Kidney capillary endothelial cell (primary cell): ENCODE measurements around the gene MAD1L1.
A peak's percentile ranks its signal among the peaks of the same experiment; 100 is the strongest.

Experiments
- DNase-seq: peaks from one replicate; pipeline ENCODE4 v3.0.0-alpha.2; 2018; ENCODE audit warnings: low spot score

Gene MAD1L1

GRCh38 chr7:2115760-2116447, 116.8 kb downstream of the MAD1L1 start:
- DNase-seq: no peak

- no peak for DNase-seq
These were observed 117.6 kb downstream of the MAD1L1 start for GRCh38 chr7:2114926-2115759.

GRCh38 chr7:2114052-2114451, 118.7 kb downstream of the MAD1L1 start:
- no peak for DNase-seq

GRCh38 chr7:2112261-2113198, 120.2 kb downstream of the MAD1L1 start:
- DNase-seq: peak; percentile 37

- no peak for DNase-seq
These were observed 121.2 kb downstream of the MAD1L1 start for GRCh38 chr7:2111568-2111967.

GRCh38 chr7:2110610-2111396, 121.9 kb downstream of the MAD1L1 start:
- no peak for DNase-seq

GRCh38 chr7:2109936-2110609, 122.7 kb downstream of the MAD1L1 start:
- peak; percentile 100 for DNase-seq

- DNase-seq: no peak
These were observed 123.4 kb downstream of the MAD1L1 start for GRCh38 chr7:2109251-2109872.

- DNase-seq: no peak
These were observed 124.1 kb downstream of the MAD1L1 start for GRCh38 chr7:2108501-2109250.

GRCh38 chr7:2108071-2108455, 124.7 kb downstream of the MAD1L1 start:
- DNase-seq: no peak

- peak; percentile 53 for DNase-seq
These were observed 125.2 kb downstream of the MAD1L1 start for GRCh38 chr7:2107386-2108070.

- peak; percentile 71 for DNase-seq
These were observed 125.8 kb downstream of the MAD1L1 start for GRCh38 chr7:2106924-2107323.

- no peak for DNase-seq
These were observed 126.3 kb downstream of the MAD1L1 start for GRCh38 chr7:2106440-2106839.

- DNase-seq: no peak
These were observed 126.8 kb downstream of the MAD1L1 start for GRCh38 chr7:2105917-2106316.

GRCh38 chr7:2105280-2105679, 127.5 kb downstream of the MAD1L1 start:
- no peak for DNase-seq

GRCh38 chr7:2104716-2105115, 128.0 kb downstream of the MAD1L1 start:
- no peak for DNase-seq

GRCh38 chr7:2104107-2104710, 128.5 kb downstream of the MAD1L1 start:
- peak; percentile 79 for DNase-seq

GRCh38 chr7:2103071-2103898, 129.5 kb downstream of the MAD1L1 start:
- no peak for DNase-seq
